HG03575 (cell line): ENCODE measurements around the gene SNRPA.
"Not testable (repeated sequence)": the region's sequence is repeated elsewhere in the genome, so short reads cannot be mapped to it uniquely, and the experiment has no call there.

ENCODE experiments used
- ATAC-seq: cut with Tn5 transposase; IDR thresholded peaks from one replicate; pipeline ENCODE4 v1.9.1; 2021; ENCODE audit not compliant: unreplicated experiment, insufficient number of reproducible peaks, low FRiP score; ENCODE audit errors: extremely low read depth

The SNRPA gene

DNA sequence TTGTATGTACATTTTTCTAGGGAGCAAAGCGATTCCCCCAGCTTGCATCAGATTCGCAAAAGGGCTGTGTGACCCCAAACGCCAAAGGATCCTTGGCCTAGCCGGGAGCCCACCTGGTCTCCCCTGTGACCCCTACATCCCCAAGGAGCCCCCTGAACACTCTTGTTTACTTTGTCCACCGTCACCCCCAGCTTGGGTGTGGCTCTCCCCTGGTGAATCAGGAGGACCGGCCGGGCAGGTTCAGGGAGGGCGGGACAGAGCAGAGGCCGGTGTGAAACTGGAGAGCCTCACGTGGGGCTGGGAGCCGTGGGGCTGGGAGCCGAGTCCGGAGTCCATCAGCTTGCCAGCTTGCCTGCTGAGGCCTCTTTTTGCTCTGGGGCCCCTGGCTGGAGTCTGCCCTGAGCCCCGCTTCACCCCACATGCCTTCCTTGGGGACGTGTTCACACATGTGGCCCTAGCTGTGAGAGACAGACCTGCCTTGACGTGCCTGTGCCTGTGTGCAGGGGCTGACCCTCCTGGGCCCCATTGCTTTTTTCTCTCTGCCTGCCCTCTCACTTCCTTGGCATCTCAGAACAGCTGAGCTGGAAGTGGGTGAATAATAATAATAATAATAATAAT lies 32.1 kb upstream of the SNRPA start:
- ATAC-seq = no peak

DNA sequence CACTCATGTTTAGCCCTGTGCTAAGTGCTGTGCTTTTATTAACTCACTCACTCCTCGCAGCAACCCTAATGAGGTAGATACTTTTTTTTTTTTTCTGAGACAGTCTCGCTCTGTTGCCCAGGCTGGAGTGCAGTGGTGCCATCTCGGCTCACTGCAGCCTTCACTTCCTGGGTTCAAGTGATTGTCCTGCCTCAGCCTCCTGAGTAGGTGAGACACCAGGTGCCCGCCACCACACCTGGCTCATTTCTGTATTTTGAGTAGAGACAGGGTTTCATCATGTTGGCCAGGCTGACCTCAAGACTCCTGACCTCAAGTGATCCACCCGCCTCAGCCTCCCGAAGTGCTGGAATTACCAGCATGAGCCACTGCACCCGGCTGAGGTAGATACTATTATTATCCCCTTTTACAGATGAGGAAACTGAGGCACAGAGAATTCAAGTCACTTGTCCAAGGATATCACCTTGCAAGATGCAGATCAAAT lies 31.5 kb upstream of the SNRPA start:
- ATAC-seq = no peak

DNA sequence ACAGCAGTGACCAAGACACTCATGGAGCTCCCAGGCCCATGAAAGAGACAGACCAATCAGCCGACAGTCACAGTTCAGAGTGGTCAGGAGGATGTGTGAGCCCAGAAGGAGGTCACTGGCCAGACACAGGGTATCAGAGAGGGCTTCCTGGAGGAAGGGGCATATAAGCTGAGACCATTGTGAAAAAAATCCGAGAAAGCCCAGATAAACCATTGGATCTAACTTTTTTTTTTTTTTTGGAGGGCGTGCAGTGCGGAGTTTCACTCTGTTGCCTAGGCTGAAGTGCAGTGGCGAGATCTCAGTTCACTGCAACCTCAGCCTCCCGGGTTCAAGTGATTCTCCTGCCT lies 29.9 kb upstream of the SNRPA start:
- ATAC-seq = no peak

DNA sequence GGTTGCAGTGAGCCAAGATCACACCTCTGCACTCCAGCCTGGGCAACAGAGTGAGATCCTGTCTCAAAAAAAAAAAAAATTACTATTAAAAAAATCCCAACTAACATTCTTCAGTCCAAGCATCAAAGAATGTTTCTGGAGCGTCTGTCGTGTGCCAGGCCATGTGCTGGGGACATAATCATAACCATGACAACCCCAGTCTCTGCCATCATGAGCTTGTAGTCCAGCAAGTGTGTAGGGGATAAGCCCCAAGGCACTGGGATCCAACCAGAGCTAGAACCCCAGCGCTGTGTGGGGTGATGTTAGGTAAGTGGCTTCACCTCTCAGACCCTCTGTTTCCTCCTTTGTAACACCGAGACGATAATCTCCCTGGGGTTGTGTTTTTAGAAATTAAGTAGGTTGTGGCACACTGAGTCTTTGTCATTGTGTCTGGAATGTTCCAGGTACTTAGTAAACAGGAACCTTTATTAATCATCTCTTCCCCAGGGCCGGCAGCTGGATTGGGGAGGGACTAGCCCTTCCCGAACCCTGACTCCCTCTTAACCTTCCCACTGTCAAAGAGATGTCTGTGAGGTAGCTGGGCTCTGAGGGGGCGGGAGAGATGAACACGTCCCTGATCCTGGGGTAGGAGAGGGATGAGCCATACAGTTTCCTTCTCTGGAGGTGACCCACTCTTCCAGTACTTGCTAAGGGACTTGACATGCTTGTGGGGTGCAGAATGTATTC lies 28.9 kb upstream of the SNRPA start:
- ATAC-seq = no peak

DNA sequence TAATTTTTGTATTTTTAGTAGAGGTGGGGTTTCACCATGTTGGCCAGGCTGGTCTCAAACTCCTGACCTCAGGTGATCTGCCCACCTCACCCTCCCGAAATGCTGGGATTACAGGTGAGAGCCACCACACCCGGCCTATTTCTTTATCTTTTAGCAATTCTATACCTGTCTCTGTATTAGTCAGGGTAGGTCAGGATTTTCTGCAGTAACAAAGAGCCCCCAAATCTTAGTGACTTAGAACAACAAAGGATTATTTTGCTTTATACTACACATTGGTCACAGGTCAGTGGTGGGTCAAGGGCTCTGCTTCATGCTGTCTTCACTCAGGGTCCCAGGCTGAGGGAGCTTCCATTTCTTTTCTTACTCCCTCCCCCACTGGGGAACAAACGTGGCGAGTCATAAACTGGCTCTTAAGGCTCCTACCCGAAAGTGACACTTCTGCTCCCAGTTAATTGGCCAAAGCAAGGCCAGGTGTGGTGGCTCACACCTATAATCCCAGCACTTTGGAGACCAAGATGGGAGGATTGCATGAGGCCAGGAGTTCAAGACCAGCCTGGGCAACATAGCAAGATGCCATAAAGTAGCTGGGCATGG lies 27.2 kb upstream of the SNRPA start:
- ATAC-seq = no peak

DNA sequence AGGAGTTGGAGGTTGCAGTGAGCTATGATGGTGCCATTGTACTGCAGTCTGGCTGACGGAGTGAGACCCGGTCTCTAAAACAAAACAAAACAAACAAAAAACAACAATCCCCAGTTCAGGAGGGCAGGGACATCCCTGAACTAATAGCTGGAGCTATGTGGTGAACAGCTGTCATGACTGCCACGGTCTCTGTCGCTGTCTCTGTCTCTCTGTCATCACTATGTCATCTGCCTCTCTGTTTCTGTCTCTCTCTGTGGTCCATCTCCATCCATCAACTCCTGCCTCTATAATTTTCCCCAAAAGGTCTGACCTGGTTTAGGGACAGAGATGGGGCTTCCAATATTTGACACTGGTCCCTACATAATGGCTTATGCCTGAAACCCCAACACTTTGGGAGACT lies 26.7 kb upstream of the SNRPA start:
- no peak for ATAC-seq

DNA sequence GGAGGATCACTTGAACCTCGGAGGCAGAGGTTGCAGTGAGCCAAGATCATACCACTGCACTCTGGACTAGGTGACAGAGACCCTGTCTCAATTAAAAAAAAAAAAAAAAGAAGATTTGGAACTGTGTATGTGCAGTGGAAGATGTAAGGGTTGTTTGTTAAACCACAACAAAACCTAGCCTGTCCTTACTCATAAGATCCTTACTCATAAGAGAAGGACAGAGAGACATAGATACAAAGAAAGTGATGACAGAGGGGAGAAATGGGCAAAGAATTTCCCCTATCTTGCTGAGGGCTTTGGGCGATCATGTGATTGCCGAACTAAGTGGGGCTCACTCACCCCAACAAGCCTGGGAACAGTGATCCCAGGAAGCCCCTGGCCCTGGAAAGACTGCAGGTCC lies 26.1 kb upstream of the SNRPA start:
- ATAC-seq = no peak

DNA sequence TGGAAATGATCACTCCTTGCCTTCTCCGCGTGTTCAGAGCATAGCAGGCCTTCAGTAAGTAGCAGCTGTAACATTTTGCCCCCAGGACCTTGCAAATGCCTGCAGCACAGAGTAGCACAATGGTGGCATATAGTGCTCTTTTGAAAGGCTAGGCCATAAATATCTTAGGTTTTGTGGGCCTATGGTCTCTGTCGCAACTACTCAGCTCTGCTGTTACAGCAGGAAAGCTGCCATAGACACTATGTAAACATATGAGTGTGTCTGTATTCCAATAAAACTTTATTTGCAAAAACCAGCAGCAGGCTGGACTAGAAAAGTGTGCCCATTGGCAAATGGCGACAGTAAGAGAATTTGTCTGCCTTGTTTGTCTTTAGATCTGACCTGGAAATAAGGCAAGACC lies 24.7 kb upstream of the SNRPA start:
- ATAC-seq = no peak

DNA sequence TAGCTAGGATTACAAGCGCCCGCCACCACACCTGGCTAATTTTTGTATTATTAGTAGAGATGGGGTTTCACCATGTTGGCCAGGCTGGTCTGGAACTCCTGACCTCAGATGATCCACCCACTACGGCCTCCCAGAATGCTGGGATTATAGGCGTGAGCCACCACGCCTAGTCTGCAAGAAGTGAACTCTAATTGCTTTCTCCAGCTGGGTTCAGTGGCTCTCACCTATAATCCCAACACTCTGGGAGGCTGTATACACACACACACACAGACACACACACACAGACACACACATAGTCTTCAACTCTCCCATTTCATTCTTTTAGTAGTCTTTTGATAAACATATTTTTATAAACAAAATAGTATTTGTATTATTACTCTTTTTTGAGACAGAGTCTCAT lies 20.9 kb upstream of the SNRPA start:
- not testable (repeated sequence) for ATAC-seq

DNA sequence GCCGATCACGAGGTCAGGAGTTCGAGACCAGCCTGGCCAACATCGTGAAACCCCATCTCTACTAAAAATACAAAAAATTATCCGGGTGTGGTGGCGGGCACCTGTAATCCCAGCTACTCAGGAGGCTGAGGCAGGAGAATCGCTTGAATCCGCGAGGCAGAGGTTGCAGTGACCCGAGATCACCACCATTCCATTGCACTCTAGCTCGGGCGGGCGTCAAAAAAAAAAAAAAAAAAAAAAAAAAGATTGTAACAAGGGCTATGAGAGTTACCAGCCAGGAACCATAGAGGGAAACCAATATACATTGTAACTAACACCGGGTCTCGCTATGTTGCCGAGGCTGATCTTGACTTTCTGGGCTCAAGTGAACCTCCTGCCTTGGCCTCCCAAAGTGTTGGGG lies 18.7 kb upstream of the SNRPA start:
- not testable (repeated sequence) for ATAC-seq

DNA sequence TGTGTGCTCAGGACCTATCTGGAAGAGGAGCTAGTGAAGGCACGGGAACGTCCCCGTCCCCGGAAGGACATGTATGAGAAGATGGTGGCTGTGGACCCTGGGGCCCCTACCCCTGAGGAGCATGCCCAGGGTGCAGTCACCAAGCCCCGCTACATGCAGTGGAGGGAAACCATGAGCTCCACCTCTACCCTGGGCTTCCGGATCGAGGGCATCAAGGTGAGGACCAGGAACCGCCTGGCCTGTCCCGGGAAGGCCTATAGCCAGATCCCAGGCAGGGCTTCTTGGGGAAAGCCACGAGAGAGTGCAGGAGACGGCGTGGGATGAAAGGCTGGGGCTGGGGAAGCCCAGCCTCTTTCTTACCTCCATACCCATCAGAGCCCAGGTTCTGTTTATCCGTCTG lies 17.9 kb upstream of the SNRPA start:
- no peak for ATAC-seq

DNA sequence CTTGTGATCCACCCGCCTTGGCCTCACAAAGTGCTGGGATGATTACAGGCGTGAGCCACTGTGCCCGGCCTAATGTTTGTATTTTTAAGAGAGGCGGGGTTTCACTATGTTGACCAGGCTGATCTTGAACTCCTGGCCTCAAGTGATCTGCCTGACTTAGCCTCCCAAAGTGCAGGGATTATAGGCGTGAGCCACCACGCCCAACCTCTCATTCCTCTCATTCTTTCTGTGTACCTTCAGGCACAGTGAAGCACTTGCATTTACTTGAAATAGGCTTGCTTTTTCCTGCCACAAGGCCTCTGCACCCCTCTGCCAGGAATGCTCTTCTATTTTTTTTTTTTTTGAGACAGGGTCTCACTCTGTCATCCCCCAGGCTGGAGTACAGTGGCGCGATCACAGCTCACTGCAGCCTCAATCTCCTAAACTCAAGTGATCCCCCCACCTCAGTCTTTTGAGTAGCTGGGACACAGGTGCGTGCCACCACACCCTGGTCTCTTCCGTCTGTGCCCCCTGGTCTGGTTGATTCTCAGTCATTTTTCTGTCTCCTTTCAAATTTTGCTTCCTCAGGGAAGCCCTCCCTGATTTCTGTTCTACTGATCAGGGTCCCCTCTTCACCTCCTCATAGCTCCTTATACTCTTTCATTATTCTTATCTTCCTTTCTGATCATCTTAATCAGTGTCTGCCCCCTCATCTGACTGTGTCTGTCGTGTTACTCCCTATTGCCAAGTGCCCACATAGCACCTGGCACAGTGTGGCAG lies 15.8 kb upstream of the SNRPA start:
- ATAC-seq = no peak

DNA sequence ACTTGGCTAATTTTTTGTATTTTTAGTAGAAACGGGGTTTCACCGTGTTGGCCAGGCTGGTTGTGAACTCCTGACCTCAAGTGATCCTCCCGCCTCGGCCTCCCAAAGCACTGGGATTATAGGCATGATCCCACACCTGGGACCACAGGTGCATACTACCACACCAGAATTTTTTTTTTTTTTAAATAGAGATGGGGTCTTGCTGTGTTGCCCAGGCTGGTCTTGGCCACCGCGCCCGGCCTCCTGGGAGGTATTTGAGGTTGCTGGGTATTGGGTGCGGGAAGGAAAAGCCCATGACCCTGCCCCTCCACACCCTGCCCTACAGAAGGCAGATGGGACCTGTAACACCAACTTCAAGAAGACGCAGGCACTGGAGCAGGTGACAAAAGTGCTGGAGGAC lies 14.3 kb upstream of the SNRPA start:
- no peak for ATAC-seq

DNA sequence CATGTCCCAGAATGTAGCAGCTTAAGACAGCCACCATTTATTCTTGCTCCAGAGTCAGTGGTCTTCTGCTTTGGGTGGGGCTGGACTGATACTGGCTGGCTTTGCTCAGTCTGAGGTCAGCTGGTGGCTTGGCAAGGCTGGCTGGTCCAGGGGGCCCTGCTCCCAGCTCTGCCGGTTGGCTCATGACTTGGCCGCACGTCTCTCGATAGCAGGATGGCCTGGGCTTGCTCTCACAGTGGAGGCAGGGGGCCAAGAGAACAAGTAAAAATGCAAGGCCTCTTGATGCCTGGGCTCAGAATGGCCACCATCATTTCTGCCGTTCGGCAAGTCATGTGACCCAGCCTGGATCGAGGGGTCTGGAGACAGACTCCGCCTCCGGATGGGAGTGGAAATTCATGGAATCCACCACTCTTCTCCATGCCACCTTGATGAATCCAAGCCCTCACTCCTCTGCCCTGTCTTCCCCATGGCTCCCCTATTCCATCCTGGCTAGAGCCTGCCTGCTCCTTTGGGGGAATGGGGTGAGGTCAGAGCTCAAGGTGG lies 13.8 kb upstream of the SNRPA start:
- no peak for ATAC-seq

DNA sequence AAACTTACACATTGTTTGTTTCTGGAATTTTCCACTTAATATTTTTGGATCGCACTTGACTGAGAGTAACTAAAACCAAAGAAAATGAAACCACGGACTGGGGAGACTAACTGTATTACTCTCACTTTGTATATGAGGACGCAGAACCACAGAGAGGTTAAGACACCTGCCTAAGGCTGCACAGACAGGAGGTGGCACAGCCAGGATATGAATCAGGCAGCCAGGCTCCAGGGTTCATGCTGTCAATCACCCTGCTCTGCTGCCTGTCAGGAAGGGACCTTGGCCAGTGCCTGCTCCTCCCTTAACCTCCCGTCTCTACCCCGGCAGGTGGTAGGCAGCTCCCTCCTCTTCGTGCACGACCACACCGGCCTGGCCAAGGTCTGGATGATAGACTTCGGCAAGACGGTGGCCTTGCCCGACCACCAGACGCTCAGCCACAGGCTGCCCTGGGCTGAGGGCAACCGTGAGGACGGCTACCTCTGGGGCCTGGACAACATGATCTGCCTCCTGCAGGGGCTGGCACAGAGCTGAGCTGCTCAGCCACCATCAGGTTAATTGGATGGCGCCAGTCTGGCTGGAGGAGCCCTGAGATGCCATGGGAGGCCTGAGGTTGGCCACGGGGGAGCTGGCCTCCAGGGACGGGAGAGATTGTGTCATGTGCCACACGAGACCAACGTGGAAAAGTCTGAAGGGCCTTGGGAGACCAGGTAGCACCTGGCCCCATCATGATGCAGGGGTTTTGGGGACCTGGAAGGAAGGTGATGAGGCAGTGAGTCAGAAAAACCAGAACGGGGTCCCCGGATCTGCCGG lies 11.8 kb upstream of the SNRPA start:
- no peak for ATAC-seq

DNA sequence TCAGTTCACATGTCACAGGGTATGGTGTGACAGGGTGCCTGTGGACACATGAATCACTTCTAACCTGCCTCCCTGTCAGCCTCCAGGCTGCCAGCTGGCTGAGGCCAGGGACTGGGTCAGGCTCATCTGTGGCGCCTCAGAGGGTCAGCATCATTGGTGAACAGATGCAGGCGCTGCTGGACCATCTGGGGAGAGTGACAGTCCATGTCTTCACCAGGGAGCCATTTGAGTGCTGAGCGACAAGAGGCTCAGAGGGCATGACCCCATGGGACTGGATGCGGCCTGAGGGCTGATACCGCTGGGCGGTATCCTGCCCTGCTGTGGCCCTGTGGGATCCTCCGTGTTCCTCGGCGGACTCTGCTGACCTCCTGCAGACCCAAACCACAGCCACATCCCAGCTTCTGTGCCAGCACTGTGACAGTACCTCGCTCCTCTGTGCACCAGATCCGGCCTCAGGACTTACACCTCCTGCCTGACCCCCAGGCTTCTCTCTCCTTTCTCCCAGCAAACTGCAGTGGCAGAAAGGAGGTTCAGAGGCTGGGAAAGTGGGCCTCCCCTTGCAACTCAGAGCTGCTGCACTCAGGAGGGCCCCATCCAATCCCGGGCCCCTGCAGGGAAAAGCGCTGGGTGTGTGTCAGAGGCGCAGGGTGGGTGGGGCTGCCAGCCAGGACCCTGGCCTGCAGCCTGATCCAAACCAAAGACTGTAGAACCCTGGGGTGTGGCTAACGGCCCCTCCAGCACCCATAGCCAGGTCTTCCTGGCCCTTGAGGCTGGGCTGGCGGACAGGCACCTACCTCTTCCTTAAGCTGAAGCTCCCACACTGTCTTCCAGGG lies 10.9 kb upstream of the SNRPA start:
- ATAC-seq = no peak

DNA sequence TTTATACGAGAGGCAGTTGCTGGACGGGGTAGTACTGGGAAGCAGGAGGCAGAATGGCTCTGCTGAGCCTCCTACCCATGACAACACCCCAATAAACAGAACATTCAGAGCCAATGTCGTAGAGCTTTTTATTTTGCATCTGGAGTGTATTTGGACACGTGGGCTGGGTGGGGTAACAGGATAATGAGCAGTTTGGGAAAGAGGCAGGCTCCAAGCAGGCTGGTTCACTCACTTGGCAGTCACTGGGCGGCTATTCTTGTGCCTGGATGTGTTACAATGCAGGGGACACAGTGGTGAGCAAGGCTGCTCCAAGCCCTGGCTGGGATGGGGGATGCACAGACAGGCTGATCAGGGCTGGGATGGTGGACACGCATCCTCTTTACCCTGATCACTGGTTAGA lies 10.3 kb upstream of the SNRPA start:
- ATAC-seq = no peak
